ENCODE data around the gene SIGMAR1. TPM values are rescaled to one million over a fixed set of nuclear protein-coding genes. Genes with fewer than 3 reads are reported as not detected.

SIGMAR1 gene
- total RNA-seq: 68.9 and 81.4 TPM in 2 replicates

DNA sequence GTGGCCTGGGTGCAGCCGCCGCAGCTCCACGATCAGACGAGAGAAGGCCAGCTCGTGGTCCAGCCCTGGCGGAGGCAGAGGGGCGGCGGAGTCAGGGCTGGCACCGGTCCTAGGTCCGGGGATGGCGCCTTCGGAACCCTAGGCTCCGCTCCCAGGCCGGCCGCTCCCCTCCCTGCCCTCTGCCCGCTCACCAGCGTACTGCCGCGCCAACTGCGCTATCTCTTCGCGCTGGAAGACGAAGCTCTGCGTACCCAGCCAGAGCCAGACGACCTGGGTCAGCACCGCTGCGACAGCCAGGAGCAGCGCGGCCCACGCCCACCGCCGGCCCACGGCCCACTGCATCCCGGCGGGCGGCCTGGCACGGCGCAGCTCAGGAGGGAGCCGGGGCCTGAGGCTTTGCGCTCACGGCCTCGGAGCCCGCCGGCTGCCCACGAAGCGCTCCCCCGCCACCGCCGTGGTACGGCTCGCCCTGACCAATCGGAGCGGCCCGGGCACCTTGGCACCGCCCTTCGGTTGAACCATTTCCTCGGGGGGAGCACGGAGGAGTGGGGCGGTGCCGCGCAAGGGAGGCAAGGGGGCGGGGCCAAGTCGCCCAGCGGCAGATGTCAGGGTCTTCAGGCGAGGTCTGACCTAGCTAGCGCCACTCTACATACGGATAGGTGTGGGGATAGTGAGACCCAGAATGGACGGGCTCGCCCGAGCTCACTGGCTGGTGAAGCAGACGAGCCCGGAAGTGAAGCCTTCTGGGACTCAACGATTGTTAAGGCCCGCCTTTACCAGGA is at the start of gene SIGMAR1:
TSS of gene SIGMAR1 (minus strand) at position 432 of the 782 bp plus-strand sequence. CDS start at position 342, 90 bp downstream.

DNA sequence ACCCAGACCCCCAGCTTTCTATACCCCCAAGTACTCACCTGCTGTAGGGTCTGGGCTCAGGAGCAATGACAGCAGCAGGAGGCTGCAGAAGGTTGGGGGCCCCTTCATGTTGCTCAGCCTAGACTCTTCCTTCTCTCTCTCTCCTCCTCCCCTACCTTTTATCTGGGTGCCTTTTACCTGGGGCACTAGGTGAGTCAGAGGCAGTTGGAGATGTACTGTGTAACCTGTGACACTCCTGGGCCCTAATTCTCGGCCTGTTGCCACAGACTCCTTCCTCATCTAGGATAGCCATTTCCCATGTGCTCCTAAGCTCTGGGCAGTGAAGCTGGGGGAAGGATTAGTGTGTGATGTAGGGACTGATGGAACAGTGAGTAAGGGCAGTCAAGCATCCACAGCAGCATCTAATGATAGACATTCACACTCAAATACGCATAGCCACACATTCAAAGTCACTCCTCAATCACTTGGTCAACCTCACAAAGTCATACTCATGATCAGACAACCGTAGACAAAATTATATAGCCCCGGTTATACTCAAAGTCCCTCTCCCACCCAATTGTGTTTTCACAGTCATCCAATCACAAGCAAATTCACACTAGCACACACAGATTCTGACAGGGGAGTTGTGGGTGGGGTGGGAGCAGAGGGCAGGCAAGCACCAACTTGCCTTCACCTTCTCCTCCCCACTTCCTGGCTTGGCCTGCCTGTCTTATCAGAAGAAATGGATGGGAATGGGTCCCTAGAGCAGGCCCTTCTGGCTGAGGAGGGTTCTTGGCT is 25.1 kb upstream of the SIGMAR1 start, which contains the start of gene CCL27:
TSS of gene CCL27 (minus strand) at position 132 of the 777 bp plus-strand sequence. CDS start at position 108, 24 bp downstream.

DNA sequence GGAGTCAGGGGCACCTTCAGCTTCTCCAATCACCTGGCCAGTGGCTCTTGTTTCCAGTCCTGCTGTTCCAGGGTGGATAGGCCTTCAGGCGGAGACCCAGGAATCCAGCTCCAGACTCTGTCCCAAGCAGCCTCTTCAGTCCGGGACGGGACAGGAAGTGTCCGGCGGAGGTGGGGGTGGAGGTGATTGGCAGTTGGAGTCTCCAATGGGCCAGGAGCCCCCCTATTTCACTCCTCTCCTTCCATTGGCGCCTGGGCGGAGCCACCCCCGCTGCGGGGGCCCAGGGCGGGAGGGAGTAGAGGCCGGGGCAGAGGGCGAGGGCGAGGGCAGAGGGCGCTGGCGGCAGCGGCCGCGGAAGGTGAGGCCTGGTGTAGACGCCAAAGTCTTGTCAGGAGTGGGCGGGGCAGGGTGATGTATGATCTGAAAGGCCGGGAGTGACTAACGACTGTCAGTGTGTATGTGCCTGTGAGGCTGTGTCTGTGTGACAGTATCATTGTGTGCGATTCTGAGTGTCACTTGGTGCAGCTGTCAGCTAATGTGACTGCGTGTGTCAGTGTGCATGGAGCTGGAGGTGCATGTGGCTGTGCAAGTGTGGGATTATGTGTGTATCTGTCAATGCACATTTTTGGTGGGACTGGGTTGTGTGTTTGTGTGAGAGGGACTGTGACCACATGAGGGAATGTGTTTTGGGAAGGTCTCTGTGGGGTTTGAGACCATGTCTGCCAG is 14.5 kb upstream of the SIGMAR1 start, which contains the start of gene IL11RA:
TSS of gene IL11RA (plus strand) at position 310 of the 726 bp plus-strand sequence. CDS start 3,033 bp downstream, outside the sequence.

DNA sequence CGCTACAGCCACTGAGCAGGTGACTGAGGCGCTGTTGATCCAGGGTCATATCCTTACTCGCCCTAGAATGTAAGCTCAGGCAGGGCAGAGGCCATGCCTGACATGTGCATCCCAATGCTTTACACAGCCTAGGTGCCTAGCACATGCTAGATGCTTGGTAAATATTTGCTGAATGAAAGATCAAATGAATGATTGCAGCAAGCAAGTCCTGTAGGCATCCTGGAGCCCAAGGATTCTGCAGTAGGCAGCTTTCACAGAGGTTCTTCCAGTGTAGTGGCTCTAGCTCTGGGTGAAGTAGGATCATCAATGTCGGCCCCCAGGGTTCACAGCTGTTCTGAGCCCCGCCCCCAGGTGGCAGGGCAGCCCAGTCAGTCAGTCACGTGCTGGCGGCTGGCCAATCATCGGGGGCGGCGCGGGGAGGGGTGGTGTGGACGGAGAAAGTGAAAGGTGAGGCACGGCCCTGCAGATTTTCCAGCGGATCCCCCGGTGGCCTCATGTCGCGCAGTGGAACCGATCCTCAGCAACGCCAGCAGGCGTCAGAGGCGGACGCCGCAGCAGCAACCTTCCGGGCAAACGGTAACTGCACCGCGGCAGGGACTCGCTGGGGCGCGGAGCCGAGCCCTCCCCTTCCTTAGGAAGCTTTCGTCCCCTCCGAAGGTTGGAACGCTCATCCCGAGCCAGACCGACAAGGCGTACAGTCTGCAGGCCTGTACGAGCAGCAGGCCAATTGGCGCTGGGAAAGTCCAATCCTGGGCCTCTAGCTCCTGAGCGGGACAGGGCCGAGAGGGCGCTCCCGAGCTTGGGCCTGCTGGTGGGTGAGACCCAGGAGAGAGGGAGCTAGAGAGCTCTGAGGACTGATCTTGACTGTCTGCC is 8.9 kb upstream of the SIGMAR1 start, which contains the start of gene GALT:
TSS of gene GALT (plus strand) at position 465 of the 873 bp plus-strand sequence. CDS start at position 495, 30 bp downstream.

DNA sequence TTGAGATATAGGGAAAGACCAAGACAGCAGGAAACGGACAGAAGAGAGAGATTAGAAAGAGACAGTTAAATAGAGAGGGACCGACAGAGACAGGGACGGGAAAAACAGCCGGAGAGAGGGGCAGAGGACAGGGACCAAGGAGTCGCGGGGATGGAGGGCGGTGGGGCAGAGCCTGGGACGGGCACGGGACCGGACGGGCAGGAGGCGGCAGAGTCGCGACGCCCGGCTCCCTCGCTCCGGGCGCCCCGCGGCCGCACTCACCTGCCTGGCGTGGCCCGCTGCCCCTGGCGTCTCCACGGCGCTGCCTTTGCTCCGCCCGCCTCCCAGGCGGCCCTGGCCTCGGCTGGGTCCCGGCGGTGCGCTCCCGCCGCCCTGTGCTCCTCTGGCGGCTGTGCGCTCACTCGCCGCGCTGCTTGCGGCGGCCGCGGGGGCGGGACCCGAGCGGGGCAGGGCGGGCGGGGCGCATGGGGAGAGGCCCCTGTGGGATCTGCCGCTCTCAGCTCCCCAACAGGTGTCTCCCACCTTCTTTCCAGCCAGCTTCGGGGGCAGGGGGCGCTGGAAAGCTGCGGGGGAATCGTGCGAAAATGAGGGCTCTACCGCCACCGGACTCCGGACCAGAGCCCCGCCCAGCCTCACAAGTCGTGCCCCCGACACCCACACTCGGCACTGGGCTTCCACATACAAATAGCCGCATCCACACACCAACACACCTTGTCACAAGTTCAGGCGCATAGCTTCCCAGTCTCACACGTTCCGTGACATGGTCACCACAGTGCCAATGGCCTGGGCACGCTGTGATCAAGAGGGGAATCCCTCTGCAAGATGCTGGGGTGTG is 8.7 kb downstream of the SIGMAR1 start, which contains the start of gene ARID3C:
TSS of gene ARID3C (minus strand) at position 411 of the 835 bp plus-strand sequence. CDS start 1,052 bp downstream, outside the sequence.

DNA sequence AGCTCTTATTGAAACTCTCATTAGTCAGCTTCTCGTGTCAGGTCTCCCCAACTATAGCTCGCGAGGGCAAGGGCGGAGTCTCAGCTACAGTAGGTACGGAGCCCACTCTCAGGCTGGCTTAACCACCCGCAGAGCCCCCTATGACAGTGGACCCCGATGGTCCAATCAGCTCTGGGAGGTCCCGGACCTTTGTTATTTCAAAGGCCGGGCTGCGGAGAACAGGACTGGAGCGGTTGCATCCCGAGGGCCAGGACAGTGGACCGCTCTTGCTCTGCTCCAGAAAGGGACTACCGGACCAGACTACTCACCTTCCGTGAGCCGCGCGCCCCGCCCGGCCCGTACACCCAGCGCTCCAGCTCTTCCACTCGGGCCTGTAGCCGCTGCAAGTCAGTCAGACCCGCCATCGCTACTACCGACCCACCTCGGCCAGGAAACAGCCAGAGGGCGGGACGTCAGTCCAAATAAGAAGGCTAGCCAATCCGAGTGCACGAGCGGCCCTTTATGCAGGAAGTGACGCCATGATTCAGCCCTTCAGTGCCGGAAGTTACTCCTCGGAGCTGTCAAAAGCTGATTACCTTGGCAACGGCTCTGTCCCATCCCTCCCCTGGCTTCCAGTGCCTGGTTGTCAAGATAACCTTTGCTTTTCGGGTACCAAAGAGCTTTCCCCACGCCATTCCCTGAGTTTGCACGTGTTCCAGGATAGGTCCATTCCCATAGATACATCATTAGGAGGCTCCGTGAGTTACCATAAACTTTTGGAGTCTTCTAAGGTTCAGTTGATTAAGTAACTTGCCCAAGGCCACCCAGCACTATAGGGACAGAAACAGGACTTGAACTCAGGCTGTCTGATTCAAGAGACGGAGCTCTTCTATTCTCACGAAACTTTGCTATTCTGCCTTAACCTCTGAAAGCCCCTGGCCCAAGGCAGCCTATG is 17.3 kb downstream of the SIGMAR1 start, which contains the start of gene DCTN3:
TSS of gene DCTN3 (minus strand) at position 435 of the 934 bp plus-strand sequence. CDS start at position 404, 31 bp downstream.

DNA sequence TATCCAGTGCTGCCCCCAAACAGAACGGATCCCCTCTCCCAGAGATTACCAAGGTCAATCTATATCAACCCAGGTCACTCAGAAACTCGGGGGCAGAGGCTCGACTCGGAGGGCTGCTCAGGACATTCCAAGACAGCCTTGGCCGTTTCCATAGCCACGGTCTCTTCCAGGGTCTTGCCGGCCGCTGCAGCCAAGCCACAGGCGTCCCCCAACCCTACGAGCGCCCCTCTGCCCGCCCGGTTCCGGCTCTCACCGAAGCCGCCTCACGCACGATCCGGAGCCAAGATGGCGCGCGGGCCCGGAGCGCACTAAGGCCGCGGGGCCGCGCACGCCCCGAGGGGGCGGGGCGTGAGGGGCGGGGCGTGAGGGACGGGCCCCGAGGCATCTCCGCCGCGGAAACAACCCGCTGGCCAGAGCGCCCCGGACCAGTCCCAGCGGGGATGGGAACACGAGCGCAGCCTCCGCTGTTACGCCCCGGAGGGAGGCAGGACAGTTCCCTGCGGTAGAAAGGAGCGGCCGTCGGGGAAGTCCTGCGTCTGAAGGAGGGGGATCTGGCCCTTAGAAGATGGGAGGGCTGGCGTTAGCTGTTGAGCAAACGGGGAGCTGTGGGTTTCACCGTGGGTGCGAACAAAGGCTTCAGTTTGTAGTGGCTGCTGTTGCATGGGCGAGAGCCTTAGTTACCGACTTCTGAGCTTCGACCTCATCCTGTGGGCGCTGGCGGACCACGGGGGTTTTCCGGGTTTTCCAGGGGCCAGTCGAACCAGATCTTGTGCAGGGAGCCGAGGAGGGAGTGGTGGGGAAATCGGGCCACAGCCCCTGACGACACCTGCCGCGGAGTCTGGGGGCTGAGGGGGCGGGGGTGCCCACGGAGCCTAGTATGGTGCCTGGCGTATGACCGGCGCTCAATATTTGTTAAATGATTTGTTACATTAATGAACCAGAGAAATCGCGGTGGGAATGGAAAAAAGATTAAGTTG is 25.5 kb downstream of the SIGMAR1 start, which contains the start of gene RPP25L:
TSS of gene RPP25L (minus strand) at position 287 of the 977 bp plus-strand sequence. CDS start 801 bp downstream, outside the sequence.

DNA sequence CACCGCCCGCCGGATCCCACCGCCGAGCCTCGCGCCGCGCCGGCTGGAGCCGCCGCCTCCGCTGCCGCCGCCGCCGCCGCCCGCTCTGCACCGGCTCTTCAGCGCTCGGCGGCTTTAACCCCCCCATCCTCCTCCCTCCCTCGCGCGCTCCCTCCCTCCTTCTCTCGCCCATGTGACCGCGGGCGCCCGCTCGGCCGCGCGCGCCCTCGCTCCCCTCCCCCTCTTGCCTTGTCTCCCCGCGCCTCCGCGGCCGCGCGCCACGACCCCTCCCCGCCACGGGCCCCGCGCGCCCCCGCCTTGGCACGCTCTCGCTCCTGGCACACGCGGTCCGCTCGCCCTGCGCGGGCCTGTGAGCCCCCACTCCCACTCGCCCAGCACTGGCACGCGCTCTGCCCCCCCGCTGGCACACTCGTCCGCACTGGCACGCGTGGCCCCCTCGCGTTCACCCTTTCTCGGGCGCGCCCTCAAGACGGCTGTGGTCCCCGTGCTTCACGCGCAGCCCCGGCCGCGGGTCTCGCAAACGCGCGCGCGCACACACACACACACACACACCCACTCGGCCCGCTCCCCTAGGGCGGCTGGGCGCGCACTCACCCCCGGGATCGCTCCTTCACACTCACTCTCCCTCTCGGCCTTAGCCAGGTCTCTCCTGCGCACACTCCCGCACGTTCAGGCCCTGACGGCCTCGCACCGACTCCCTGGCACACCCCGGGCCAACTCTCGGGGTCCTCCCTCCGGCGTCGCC is 47.8 kb downstream of the SIGMAR1 start, which contains the start of gene CNTFR:
TSS of gene CNTFR (minus strand) at position 89 of the 745 bp plus-strand sequence. CDS start 20,743 bp downstream, outside the sequence.

Other genes starting within 250 kb of the SIGMAR1 start
- 3.2 and 7.7 TPM in 2 replicates for gene FAM219A, start 179.2 kb downstream of the SIGMAR1 start, total RNA-seq
- gene DNAI1, start 179.0 kb downstream of the SIGMAR1 start, total RNA-seq: not detected in 2 replicates
- gene ENHO, start 114.8 kb downstream of the SIGMAR1 start, total RNA-seq: 0.48 TPM in 1 of 2 replicates, not detected in the other
- not detected in 2 replicates for gene CNTFR, start 48.1 kb downstream of the SIGMAR1 start, total RNA-seq
- 27.7 and 38.6 TPM in 2 replicates for gene RPP25L, start 25.7 kb downstream of the SIGMAR1 start, total RNA-seq
- gene DCTN3, start 17.3 kb downstream of the SIGMAR1 start, total RNA-seq: 40.3 and 43.4 TPM in 2 replicates
- 0.48 and 0.64 TPM in 2 replicates for gene ARID3C, start 8.7 kb downstream of the SIGMAR1 start, total RNA-seq
- gene GALT, start 8.9 kb upstream of the SIGMAR1 start, total RNA-seq: 16.4 and 22.4 TPM in 2 replicates
- 1.7 and 1.9 TPM in 2 replicates for gene IL11RA, start 14.4 kb upstream of the SIGMAR1 start, total RNA-seq
- gene CCL27, start 24.9 kb upstream of the SIGMAR1 start, total RNA-seq: not detected in 2 replicates
- not detected in 2 replicates for gene CCL19, start 53.5 kb upstream of the SIGMAR1 start, total RNA-seq
- gene CCL21, start 72.3 kb upstream of the SIGMAR1 start, total RNA-seq: not detected in 2 replicates